Sigmoid colon (tissue), 3 donors: ENCODE data around the gene IL17RB.

ENCODE experiments used
- POLR2A ChIP-seq, 2 donors: fragments of 450-650 bp; IDR thresholded peaks; one replicate each; pipeline ENCODE4 v1.6.1; 2016; ENCODE audit warnings: antibody characterized with exemption in 2 of 2, mild to moderate bottlenecking in 2 of 2, moderate library complexity in 2 of 2
- TF ChIP-seq, protein P1 (sequence below), 4 experiments: fragments of 450-650 bp in 3 of 4; fragments of 200-600 bp in 1 of 4; IDR thresholded peaks; one replicate each; pipeline ENCODE4 v1.5.1; 2016 to 2019; ENCODE audit warnings: antibody characterized with exemption in 4 of 4, mild to moderate bottlenecking in 3 of 4, moderate library complexity in 2 of 4

DNA sequence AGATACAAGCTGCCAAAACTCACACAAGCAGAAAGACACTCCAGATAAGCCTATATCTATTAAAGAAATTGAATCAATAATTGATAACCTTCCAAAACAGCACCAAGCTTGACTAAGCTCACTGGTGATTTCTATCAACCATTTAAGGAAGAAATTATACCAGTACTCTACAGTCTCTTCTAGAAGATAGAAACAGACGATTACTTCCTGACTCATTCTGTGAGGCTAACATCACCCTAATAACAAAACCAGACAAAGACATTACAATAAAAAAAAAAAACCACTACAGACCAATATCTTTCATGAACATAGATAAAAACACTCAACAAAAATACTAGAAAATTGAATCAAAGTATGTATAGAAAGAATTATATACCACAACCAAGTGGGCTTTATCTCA is 20.3 kb upstream of the IL17RB start:
- TF ChIP-seq, protein P1, sequence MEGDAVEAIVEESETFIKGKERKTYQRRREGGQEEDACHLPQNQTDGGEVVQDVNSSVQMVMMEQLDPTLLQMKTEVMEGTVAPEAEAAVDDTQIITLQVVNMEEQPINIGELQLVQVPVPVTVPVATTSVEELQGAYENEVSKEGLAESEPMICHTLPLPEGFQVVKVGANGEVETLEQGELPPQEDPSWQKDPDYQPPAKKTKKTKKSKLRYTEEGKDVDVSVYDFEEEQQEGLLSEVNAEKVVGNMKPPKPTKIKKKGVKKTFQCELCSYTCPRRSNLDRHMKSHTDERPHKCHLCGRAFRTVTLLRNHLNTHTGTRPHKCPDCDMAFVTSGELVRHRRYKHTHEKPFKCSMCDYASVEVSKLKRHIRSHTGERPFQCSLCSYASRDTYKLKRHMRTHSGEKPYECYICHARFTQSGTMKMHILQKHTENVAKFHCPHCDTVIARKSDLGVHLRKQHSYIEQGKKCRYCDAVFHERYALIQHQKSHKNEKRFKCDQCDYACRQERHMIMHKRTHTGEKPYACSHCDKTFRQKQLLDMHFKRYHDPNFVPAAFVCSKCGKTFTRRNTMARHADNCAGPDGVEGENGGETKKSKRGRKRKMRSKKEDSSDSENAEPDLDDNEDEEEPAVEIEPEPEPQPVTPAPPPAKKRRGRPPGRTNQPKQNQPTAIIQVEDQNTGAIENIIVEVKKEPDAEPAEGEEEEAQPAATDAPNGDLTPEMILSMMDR (IDR thresholded peaks at IDR 0.05): no peak
- TF ChIP-seq POLR2A (IDR thresholded peaks at IDR 0.05): no peak
